Thyroid gland (tissue), 4 donors: ENCODE measurements around the gene CLVS2.

Experiments
- POLR2A ChIP-seq, 2 donors: fragments of 450-650 bp; IDR thresholded peaks; one replicate each; pipeline ENCODE4 v1.6.1; 2017; ENCODE audit warnings: antibody characterized with exemption in 2 of 2, mild to moderate bottlenecking in 2 of 2, moderate library complexity in 1 of 2
- TF ChIP-seq, protein P1 (sequence below), 6 experiments: fragments of 200-600 bp in 3 of 6; fragments of 450-650 bp in 3 of 6; sonication (generic) in 3 of 6; IDR thresholded peaks; one replicate each; pipeline ENCODE4 v1.5.1; 2016 to 2019; ENCODE audit warnings: antibody characterized with exemption in 6 of 6, mild to moderate bottlenecking in 2 of 6, inconsistent platforms in 1 of 6, moderate library complexity in 1 of 6

DNA sequence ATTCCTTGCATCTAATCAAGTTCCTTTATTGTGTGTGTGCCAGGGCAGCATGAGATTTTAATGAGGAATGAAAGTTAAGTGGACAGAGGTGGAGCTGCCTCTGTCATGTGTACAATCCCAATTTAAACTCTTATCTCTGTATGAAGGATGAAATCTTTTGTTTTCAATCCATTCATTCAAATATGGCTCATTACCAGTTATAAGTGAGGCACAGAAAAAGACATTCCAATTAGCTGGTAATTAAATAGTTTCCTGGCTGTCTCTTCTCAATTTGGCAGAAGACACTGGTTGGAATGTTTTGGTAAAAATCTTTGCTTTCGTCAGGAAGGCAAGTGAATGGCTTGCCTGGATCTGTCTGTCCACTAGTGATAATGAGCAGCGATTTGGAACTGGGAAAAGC is 46.4 kb downstream of the CLVS2 start:
- TF ChIP-seq, protein P1, sequence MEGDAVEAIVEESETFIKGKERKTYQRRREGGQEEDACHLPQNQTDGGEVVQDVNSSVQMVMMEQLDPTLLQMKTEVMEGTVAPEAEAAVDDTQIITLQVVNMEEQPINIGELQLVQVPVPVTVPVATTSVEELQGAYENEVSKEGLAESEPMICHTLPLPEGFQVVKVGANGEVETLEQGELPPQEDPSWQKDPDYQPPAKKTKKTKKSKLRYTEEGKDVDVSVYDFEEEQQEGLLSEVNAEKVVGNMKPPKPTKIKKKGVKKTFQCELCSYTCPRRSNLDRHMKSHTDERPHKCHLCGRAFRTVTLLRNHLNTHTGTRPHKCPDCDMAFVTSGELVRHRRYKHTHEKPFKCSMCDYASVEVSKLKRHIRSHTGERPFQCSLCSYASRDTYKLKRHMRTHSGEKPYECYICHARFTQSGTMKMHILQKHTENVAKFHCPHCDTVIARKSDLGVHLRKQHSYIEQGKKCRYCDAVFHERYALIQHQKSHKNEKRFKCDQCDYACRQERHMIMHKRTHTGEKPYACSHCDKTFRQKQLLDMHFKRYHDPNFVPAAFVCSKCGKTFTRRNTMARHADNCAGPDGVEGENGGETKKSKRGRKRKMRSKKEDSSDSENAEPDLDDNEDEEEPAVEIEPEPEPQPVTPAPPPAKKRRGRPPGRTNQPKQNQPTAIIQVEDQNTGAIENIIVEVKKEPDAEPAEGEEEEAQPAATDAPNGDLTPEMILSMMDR (IDR thresholded peaks at IDR 0.05): no peak
- no peak for TF ChIP-seq POLR2A (IDR thresholded peaks at IDR 0.05)
